C4-2B (cell line): ENCODE results near the gene MICAL2.

Experiments
- ZFX ChIP-seq: fragments of 450-650 bp; IDR thresholded peaks from 2 replicates; pipeline ENCODE4 v1.6.1; 2017
- TF ChIP-seq, protein P1 (sequence below): fragments of 450-650 bp; conservative IDR thresholded peaks from 2 replicates; pipeline ENCODE4 v1.5.1; 2017; ENCODE audit warnings: mild to moderate bottlenecking

DNA sequence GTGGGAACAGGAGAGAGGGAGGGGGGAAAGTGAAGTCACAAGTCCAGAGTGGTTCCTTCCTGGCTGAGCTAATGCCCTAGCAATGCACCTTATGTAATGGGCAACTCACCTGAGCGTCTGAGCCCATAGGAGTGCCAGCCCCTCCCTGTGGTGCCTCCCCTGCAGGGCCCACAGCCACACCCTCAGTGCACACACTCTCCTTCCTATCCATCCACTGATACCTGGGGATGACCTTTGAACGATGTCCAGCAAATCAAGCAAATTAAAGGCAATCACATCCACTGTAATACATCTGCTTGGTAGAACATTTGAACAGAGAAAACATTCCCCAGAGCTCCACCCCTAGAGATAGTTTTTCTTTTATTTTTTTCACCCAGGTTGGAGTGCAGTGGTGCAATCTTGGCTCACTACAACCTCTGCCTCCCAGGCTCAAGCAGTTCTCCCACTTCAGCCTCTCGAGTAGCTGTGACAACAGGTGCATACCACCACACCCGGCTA lies 19.6 kb upstream of the MICAL2 start:
- TF ChIP-seq, protein P1, sequence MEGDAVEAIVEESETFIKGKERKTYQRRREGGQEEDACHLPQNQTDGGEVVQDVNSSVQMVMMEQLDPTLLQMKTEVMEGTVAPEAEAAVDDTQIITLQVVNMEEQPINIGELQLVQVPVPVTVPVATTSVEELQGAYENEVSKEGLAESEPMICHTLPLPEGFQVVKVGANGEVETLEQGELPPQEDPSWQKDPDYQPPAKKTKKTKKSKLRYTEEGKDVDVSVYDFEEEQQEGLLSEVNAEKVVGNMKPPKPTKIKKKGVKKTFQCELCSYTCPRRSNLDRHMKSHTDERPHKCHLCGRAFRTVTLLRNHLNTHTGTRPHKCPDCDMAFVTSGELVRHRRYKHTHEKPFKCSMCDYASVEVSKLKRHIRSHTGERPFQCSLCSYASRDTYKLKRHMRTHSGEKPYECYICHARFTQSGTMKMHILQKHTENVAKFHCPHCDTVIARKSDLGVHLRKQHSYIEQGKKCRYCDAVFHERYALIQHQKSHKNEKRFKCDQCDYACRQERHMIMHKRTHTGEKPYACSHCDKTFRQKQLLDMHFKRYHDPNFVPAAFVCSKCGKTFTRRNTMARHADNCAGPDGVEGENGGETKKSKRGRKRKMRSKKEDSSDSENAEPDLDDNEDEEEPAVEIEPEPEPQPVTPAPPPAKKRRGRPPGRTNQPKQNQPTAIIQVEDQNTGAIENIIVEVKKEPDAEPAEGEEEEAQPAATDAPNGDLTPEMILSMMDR = no peak
- TF ChIP-seq ZFX = no peak
